GM18499 (cell line): Measurements from ENCODE around the gene COL4A3.
"Not testable (repeated sequence)": the region's sequence is repeated elsewhere in the genome, so short reads cannot be mapped to it uniquely, and the experiment has no call there.

Experiments
- ATAC-seq: cut with Tn5 transposase; IDR thresholded peaks from one replicate; pipeline ENCODE4 v1.9.1; 2021; ENCODE audit warnings: moderate number of reproducible peaks; ENCODE audit not compliant: insufficient read depth, unreplicated experiment

COL4A3 gene

DNA sequence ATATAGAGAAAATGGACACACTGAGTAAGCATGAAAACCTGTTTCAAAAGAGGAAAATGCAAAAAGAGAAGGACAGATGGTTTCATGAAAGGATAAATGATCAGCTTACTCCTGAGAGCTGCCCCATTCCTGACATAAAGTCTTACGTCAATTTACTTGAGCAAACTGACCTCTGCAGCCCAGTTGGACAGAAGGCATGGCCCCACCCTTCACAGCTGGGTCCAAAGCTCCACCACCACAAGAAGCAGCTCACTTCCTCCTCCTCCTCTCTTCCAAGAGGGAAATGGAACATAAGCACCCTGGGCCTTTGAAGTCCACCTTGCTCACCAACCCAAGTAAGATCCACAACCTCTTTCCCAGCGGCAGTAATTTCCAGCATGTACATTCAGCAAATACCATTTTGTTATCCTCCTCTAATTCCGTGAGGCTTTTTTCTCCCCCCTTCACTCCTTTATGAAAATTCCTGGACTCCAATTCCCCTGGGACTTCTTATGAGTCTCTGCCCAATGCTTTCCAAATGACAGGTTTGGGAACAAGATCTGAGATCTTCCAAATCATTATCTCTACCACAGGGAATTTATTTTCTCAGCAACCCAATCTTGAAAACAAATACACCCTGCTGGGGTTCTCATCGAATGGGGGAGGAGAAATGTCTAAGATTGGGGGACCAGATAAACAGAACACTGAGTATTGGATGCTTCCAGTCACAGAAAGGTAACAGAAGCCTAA lies 10.5 kb upstream of the COL4A3 start:
- no peak for ATAC-seq

DNA sequence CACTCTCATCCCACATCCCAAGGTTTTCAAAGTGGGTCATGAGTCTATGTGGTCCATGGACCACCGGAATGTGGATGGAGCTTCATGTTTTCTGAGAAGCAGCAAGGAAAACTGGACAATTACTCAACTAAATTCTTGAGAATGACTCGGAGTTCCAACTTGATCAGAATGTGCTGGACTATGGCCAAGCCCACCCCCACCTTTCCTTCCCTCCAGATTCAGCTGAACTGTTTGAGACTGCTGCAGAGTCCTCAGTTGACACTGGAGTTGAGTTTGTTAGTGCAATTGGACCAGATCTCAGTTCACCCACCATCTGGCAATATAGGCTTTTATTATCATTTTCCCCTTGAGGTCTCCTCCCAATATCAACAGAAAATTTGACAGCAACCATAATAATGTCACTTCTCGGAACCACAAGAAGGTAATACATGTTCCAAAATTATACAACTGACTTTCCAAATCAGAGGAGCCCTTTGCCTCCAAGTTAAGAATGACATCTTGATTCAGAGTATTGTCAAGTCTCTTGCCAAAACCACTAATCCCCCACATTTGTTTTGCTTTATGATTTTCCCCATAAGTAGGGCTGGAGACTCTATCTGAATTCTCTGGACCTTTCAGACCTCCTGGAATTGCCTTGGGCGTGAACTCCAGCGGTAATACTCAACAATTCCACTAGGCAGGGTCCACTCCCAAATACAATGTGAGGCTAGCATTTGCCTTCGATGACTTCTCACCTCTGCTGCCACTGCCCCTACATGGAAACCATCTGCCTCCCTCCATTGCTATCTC lies 9.2 kb upstream of the COL4A3 start:
- ATAC-seq, result no peak

DNA sequence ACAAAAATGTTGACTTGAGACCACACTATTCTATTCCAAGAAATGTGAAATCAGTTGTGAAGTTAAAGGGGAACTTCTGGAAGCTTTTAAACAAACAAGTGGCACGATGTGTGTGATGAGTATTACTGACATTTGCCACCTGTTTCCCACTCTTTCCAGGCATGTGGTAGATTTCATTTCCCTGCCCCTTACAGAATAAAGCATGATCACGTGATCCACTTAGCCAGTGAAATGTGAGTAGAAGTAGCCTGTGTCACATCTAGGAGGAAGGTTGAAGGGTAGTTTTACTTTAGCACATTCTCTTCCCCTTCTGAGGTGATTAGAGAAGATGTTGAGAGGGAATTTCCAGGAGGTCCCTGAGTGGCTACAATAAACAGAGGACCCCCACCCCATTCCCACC lies 4.3 kb upstream of the COL4A3 start:
- no peak for ATAC-seq

DNA sequence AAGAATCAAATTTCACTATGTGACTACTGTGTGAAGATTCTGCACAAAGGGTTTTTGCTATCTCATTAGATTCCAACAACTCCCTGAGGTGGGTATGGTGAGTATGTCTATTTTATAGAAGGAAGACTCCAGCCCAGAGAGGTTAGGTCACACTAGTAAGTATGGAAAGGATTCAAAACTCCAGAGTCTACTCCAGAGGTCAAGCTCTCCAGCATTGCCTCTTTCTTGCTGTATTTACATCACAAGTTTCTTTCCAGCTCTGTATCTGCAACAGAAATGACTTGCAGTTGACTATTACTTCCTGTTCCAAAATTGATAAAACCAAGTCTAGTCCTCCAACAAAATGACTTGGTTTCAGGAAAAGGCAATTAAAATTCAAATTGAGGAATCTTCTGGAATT lies 2.5 kb upstream of the COL4A3 start:
- no peak for ATAC-seq

DNA sequence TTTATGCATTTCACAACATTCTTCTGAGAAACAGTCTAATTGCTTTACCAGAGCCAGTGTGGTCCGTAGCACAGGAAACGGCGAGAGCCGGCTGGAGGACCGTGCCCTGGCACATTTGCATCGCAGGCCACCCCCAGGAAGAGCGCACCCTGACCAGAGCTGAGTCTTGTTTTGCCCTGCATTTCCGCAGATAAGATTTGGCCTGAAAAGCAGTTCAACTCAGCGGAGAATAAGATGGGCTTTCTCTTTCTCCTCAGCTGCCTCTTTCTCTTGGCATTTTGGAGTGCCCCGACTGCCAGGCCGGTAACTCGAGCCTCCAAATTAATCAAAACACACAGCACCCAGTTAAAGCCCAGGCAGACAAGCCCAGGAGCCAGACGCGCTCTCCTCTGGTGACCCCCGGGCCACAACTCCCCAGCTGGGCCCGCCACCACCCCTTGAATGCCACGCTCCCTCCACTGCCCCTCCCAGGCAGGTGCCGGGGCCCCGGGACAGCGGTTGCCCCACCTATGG lies 883 bp upstream of the COL4A3 start:
- ATAC-seq, result peak; percentile 39

DNA sequence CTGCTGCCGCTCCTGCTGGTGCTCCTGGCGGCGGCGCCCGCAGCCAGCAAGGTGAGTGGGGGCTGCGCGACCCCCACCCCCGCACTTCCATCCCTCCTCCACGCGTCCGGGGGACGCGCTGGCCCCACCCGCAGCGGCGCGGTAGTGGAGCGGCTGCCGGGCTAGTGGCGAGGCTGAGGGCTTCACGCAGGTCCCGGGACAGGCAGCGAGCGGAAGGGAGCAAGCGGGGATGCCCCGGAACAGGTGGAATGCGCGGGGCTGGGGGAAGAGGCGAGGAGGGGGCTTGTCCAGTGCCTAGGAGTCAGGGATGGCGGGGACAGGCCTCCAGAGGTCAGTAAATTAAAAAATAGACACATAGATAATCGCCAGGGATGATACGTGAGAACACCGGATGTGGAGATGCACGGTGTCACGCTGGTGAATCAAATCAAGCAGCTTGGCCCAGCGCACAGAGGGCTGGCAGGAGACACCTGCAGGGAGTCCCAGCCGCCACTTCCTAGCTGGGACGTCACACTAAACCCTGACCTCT lies 403 bp downstream of the COL4A3 start:
- peak; percentile 50 for ATAC-seq

DNA sequence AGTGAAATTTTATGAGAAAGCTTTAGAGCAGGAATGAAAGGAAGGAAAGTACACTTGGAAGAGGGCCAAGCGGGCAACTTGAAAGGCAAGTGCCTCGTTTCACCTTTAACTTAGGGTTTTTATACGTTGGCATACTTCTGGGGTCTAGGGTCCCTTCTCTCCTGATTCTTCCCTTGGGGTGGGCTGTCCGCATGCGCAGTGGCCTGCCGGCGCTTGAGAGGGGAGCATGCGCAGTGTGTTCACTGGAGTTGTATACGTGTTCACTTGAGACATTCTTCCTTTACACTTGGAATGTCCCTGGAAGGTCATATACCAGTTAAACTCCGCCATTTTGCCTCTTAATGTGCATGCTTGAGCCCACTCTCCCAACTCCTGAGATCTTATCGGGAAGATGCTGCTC lies 7.4 kb downstream of the COL4A3 start:
- not testable (repeated sequence) for ATAC-seq

DNA sequence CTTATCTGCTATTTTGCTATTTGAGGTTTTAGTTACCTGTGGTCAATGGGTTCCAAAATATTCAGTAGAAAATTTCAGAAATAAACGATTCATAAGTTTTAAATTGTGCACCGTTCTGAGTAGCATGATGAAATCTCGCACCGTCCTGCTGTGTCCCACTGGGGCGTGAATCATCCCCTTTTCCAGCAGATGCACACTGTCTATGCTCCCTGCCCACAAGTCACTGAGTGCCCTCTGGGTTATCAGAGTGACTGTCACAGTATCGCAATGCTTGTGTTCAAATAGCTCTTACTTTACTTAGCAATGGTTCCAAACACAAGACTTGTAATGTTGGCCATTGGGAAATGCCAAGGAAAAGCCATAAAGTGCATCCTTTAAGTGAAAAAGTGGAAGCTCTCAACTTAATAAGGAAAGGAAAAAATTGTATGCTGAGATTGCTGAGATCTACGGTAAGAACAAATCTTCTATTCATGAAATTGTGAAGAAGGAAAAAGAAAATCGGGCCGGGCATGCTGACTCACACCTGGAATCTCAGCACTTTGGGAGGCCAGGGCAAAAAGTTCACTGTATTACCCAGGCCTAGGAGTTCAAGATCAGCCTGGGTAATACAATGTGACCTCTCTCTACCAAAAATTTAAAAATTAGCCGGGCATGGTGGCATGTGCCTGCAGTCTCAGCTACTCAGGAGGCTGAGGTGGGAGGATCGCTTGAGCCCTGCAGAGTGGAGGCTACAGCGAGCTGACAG lies 13.3 kb downstream of the COL4A3 start:
- ATAC-seq, result no peak

DNA sequence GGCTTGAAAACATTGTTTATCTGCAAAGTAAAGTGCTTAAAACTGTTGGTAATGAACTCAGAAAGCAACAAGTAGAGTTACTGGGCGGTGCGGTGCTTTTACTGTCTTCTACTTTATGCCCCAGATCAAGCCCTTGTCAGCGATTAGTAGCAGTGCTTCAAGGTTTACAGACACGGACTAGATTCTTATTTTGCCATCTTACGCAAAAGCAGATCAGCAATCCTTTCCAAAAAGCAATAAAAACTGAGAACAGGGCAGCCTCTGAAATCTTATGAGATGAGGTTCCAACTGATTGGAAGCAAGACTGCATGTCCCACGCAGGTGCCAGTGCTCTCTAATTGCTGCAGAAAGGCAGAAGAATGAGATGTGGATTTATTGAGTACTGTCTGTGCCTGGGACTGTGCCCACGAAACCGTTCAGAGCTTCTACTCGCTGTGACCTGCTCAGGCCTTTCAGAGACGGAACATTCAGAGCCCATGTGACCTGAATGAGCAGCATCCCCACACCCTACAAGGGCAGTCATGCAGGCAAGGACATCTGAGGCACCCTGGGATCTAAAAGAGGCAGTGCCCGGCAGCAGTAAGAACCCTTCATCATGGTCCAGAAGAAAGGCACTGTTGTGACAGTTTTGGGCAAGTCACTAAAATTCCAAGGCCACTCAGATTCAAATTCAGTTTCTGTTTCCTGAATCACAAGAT lies 15.7 kb downstream of the COL4A3 start:
- no peak for ATAC-seq

DNA sequence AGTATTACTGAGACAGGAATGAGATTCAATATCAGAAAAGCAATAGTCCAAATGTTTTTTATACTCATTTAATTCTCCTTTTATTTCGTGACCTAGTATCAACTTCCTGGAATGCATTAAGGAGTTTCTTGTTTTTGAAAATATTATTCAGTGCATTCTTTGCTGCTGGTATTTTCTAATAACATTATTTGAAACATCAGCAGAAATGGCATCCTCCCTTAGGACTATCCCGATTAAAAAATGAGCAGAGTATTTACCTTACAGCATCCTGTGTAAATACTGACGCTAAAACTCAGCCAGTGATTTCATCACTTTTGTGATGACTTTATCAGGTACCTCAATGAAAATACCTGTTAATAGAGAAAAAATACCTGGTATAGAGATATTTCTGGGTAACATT lies 16.3 kb downstream of the COL4A3 start:
- ATAC-seq, result no peak

DNA sequence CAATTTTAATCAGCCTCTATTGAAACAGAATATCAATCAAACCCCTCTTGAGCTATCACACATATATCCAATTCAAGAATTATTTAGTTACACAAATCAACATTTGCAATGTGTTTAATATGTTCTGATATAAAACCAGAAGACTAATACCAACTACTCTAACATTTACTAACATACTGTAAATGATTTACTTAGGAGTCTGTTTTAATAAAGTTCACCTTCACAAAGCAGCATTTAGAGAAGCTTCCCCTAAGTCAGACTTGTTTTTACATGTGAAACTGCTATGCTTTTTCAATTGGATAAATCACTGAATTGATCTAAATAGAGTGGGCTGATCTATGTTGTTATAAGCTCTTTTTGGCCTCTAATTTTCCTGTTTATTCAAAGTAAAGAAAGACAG lies 18.3 kb downstream of the COL4A3 start:
- ATAC-seq, result no peak

DNA sequence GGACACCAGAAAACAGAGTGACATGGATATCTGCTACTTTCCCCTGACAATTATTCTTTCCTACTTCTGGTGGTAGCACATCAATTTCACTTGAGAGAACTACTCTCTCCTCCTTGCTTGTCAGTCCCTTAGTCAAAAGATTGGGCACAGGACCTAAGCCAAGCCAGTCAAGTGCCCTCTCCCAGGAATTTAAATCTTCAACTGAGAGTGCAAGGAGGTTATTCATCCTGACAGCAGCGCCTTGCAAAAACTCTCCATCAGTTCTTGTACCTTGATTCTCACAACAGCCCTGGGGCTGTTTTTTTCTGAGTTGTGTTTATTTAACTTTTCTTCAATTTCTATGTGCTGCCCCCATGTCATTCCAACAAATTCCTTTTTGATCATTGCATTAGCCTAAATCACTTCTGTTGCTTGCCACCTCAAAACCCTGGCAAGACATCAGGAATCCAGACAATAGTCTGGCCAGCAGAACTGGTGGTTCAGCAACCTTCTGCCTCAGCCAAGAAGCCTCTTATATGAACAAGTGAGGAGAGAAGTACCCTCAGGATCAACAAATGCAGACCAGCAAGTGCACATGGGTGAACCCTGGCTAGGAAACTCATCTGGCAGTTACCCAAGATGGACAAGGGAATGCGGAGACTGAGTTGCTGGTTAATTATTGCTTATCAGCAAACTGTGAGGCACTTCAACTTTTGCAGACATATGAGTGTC lies 19.4 kb downstream of the COL4A3 start:
- no peak for ATAC-seq

DNA sequence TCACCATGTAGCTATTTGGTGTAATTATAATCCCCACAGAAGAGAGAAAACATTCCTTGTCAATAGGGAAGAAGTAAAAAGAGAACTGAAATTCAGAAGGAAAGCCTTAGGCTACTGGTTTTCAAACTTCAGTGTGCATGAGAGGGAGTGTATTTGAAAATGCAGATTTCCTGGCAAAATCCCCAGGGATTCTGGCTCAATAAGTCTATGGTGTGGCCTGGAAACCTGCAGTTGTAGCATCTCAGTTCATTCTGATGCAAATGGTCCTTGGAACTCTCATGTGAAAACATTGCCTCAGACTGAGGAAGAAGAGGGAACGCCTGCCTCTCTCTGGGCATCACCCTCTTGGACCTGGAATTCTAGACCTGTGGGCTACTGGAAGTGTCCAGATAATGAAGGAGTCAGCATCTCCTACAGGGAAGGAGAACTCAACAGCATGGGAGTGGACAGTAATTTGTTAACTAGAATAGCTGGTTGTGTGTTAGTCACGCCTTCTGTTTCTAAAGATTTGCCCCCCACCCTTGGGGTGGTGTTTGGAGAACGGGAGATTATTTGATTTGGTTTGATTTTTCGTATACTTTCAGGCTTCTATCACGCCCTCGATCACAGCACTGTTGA lies 21.3 kb downstream of the COL4A3 start:
- ATAC-seq, result no peak

DNA sequence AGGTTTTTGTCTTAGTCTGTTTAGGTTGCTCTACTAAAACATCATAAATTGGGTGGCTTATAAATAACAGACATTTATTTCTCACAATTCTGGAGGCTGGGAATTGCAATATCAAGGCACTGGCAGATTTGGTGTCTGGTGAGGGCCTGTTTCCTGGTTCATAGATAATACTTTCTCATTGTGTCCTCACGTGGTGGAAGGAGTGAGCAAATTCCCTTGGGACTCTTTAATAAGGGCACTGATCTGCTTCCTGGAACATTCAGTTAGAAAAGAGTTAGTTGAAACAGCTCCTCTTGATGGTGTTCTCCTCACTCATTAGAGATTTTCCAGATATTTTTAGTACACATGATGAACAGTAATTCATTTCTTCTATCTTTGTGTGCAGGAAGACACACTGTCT lies 22.3 kb downstream of the COL4A3 start:
- no peak for ATAC-seq

DNA sequence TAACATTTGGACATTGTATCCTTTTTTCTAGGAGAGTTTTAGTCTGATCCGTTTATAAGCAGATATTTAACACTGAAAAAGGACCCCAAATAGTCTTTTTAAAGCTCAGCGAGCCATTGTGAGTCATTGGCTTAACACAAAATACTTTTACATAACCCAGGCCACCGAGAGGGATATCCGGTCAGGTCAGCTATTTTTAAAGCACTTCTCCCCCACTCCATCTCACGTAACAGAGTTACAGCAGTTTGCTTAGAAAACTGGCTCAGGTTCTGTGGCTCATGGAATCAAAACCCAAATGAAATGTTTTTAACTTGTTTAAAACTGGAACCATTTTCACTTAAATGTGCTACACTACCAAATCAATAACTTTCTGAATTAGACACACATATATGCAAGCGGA lies 23.9 kb downstream of the COL4A3 start:
- ATAC-seq, result no peak

DNA sequence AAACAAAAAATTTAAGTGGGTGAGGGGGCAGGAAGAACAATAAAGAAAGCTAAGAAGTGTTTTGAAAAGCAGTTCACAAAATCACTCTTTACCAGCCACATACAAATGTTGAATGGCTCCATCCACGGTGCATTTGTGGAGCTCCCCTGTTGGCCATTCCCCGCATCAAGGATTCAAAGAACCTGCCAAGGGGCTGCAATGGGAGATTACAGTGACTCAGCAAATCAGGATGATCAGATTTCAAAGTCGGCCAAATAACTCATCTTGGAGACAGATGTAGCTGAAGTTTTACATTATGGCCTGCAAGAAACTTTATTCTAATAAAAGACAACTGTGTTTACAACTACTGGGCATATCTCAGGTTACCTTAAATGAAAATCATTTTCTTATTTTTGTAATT lies 26.9 kb downstream of the COL4A3 start:
- ATAC-seq, result no peak

DNA sequence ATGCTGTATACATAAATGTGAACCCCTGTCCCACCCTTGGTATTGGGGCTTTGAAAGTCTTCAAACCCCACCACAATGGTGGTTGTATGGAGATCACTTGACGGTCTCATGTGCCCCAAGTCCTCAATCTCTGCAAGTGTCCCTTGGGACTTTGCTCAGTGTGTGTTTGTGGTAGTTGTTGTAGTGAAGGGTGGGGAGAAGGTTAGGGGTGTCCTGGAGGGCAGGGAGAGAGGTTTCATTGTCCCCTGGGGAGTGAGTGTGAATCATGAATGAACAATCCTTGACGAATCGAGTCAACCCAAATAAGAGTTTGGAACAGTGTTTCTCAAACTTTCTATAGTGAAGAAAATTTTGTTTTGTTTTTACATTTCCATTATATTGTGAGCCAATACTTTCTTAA lies 28.1 kb downstream of the COL4A3 start:
- ATAC-seq, result no peak

DNA sequence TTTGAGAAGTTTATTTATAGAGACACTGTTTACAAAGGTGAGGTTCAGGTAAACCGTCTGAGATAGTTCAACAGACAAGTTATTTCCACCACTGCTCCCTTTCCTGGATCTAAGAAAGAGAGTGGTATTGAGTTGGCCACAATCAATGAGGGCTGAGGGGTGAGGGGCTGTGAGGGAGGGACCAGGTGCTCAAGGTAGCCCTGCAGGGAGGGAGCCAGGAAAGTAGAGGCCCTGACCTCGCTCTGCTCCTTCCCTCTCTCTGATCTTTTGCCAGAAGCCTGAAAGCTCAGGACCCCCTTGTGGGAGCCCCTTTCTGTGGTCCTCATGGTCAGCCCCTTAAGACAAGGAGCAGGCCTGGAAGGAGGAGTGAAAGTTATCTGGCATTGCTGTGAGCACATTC lies 29.8 kb downstream of the COL4A3 start:
- ATAC-seq, result no peak

DNA sequence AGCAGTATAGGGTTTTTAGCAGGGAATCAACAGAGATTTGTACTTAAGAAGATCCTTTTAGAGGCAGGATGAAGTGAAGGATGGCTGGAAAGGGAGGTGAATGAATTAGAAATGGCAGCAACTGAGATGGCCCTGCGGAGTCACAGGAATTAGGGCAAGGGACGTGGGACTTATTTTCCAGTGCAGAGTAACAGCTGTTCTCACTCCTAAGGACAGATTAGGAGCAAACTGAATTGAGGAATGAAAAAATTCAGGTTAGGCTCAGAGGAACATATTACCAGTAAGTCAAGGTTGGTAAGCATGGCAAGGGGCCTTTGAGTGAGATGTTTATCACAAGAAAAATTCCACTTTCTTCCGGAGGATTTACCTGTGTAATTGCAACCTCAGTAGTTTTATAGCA lies 34.4 kb downstream of the COL4A3 start:
- ATAC-seq, result no peak
